Fibroblast of skin of left biceps (primary cell): ENCODE measurements around the gene MTA1.

Experiments
- DNase-seq, 2 experiments: peaks; one replicate each; pipeline ENCODE4 v3.0.0-alpha.2; 2013; ENCODE audit warnings: low read depth in 2 of 2

MTA1 gene

DNA sequence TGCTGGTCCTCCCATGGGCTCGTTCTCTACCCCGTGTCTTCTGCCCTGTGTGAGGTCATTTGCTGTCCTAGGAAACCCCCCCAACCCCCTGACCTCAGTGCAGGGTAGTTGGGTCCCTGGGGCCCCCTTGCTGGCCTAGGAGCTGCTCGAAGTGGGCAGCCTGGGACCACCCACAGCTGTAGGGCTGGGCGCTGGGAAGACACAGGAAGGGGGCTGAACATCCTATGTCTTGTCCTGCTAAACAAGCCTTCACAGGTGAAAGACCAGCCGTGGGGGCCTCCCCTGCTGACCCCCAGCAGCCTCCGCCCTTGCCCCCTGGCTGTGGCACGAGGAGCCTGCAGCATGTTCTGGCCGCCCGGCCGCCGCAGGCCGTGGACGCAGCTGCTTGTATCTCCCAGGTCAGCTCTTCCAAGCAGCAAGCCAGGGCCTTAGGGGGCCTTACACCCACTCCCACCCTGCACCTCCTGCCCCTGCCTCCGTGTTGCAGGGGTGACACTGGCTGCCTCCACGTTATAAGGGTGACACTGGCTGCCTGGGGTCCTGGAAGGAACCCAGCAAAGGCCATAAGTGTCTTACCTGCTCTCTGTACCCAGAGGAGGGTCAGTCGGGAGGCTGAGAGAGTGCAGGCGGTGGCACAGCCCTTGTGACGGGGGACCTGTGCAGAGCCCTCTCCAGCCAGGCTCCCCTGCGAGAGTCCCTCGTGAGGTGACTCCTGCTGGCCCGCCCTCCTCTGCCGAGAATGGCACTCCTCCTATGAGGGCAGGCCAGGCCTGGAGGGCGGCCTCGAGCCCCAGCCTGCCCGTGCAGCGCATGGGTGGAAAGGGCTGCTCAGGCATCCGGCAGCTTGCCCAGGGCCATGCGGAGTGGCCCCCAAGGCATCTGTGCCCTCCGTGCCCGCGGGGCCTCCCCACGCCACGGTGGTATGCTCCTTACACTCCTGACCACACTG lies 32.8 kb upstream of the MTA1 start:
- no peak for DNase-seq

DNA sequence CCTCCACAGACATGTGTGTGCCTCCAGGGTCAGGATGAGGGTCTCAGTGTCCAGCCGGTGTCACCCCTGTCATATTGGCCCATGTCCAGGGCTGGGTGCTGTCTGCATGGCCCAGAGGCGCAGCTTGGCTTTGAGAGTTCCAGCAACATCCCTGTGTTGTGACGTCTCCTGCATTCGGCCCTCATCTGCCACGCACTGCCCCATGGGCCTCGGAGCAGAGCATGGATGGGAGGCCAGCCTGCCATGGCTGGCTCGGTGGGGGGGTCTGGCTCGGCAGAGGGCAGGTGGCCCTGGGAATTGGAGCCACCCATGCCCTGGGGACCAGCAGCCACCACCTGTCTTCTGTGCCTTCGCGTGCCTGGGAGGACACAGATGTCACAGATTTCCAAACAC lies 32.1 kb upstream of the MTA1 start:
- DNase-seq, result no peak

DNA sequence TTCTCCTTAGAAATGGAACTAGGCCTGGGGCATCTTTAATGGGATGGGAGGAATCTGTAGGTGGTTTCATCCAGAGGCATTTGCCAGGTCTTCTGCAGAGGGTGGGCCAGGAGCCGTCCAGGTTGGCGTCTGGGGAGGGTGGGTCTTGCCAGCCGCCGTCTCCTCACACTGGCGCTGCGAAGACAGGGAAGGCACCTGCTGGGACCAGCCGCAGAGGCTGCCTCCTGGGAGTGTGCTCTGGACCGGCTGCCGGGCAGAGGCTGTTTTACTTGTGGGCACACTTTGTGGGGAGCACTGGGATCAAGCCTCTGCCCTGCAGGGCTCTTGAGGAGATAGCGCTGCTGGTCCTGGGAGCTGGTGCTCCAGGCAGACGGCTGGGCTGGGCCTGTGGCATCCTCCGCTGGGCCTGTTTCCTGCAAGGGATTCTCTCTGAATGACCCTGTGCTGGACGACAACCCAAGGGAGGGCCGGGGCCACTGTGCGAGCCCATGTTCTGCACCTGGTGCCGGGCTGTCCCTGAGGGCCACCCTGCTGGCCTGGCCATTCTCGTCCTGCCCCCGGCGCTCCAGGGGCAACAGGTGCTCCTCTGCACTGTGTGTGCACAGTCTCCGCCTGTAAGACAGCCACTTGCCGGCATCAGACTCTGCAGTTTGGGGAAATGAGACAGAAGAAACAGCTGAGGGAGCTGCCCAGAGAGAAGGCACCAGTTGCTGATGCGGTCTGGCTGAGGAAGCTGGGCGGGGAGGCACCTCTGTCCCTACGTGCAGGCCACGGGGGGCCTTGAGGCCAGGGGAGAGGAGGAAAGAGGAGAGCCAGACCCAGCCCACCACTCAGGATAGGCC lies 31.3 kb upstream of the MTA1 start:
- DNase-seq, result no peak

DNA sequence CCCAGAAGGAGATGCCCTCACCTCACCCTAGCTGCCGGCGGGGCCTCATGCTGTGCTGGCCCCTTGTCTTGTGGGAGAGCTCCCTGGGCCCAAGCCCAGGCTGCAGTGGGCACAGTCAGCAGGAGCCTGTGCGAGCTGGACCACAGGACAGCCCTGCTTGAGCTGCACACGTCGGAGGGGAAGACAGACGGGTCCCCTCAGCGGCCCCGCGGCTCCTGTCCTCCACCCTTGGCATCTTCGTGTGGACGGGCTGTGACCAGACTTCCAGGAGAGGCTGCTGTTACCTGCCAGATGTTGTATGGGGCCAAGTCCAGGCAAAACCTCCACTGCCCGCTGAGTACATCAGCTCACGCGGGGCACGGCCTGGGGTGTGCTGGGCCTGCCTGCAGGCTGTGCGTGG lies 30.7 kb upstream of the MTA1 start:
- DNase-seq, result no peak

DNA sequence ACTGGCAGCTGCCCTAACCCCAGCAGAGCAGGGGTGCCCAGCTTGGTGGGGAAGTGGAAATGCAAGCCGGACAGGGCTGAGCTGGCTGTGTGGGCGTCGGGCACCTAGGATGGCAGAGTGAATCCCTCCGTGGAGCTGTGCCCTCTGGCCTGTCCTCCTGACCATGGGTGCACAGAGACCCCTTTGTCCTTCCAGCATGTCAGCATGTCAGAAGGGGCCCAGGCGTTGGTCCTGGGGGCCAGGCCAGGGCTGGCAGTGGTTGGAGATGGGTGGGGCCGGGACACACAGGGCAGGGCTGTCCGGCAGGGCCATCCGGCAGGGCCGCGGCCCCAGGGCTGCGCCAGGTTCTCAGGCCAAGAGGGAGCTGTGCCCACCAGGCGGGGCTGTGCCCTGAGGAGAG lies 30.1 kb upstream of the MTA1 start:
- DNase-seq, result no peak

DNA sequence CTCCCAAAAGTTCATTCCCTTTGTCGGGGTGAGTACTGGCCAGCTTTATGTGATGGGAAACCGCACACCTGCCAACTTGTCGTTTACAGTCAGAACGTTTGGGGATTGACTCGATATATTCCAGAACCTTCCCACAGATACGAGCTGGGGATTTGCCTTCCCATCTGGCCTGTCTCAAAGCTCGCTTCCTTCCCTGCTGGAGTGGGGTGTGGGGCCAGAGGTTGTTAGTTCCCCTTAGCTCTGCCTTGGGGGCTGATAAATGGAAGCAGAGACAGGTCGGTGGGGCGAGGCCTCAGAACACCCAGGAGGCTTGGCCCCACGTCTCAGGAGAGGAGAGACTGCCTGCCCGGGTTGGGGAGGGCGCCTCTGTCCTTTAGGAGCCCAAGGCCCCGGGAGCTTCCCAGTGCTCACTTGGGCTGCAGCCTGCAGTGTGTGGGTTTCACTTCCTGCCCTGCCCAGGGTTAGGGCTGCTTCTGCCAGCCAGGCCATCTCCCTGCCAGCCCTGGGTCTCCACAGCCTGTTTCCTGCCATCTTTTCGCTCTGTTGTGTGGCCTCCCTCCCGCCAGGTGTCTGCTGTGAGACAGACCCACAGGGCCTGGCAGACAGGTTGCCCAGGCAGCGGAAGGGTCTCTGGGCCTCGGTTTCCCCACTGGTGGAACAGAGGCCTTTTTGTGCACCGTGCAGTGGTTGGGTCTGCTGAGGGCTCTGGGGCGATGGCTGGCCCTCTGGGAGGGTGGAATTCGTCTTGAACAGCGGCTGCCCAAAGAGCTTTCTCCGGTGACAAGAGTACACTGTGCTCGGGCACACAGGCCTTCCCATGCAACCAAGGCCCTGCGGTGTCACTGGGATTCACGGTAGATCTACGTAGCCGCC lies 29.4 kb upstream of the MTA1 start:
- no peak for DNase-seq

DNA sequence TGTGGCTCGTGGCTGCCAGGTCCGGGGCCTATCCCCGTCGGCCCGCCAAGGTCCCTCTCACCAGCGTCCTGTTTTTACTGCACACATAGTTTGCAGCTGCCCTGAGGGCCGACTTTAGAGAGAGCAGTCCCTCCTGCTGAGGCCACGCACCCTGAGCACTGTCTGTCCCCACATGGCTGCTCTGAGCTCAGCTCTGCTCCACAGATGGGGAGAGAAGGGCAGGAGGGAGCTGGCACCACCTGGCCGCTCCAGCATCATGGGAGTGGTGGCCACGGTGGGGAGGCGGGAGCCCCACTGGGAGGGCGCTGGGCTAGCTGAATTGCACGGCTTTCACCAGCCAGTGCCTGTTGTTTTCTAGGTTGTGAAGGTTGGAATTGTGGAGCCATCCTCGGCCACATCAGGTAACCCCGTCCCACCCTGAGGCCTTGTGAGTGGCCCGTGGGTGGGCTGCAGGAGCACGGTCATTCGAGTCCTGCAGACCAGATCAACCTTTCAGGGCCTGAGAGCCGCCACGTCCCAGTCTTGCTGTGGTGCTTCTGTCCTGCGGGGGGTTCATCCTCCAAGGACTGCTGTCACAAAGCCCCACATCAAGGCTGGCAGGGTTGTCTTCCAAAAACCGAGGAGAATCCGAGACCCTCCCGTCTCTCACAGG lies 28.7 kb upstream of the MTA1 start:
- no peak for DNase-seq

DNA sequence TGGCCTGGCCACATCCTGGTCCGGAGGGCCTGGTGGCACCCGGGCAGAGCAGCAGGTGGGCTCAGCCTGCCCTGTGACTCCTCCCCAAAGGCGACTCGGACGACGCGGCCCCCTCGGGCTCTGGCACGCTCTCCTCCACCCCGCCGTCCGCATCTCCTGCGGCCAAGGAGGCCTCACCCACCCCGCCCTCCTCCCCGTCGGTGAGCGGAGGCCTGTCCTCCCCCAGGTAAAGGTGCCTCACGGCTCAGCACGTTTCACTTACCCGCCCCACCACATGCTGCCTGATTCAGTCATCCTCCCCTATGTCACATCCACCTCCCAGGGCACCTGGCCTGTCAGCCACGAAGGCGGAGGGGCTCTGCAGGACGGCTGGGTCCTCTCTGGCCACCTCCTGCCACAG lies 28.1 kb upstream of the MTA1 start:
- DNase-seq, result no peak

DNA sequence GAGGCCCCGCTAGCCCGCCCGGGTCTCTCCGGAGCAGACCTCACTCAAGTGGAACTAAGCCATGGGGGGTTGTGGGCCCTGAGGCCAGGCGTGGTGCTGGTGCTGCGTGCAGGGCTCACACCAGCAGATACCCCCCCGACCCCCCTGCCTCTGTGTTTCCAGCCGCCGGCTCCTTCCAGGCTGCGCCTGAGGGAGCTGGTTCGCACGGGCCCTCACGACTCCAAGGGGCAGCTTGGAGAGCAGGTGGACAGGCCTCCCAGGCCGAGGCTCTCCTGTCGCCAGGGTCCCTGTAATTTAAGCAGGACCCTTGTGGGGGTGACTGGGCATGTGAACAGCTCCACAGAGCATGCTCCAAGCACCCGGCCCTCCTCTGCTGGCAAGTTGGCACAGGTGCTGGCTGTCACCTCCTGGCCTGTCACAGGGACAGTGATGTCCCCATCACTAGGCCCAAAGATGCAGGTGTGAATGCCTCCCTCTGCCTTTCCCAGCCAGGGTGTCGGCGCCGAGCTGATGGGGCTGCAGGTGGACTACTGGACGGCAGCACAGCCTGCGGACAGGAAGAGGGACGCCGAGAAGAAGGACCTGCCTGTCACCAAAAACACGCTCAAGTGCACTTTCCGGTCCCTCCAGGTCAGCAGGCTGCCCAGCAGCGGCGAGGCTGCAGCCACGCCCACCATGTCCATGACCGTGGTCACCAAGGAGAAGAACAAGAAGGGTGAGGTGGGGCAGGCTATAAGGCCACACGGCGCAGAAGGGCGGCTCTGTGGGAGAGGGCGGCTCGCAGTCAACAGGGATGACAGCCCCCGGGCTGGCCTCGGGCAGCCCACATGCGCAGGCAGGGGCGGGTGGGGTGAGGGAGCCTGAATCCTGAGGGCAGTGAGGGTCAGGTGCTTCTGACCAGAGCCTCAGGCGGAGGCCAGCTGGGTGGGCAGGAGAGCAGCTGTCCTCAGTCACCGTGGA lies 27.2 kb upstream of the MTA1 start:
- no peak for DNase-seq

DNA sequence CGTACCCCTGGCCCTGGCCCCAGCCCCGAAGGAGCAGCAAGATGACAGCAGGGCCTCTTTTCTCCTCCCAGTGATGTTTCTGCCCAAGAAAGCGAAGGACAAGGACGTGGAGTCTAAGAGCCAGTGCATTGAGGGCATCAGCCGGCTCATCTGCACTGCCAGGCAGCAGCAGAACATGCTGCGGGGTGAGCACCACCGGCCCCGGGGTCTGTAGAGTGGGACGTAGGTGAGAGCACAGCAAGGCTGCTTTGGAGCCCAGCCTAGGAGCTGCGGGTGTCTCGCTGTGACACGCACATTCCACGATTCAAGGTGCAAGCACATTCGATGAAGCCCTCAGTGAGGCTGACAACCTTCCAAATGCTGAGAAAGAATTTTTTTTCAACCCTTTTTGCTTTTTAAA lies 26.5 kb upstream of the MTA1 start:
- DNase-seq, result no peak

DNA sequence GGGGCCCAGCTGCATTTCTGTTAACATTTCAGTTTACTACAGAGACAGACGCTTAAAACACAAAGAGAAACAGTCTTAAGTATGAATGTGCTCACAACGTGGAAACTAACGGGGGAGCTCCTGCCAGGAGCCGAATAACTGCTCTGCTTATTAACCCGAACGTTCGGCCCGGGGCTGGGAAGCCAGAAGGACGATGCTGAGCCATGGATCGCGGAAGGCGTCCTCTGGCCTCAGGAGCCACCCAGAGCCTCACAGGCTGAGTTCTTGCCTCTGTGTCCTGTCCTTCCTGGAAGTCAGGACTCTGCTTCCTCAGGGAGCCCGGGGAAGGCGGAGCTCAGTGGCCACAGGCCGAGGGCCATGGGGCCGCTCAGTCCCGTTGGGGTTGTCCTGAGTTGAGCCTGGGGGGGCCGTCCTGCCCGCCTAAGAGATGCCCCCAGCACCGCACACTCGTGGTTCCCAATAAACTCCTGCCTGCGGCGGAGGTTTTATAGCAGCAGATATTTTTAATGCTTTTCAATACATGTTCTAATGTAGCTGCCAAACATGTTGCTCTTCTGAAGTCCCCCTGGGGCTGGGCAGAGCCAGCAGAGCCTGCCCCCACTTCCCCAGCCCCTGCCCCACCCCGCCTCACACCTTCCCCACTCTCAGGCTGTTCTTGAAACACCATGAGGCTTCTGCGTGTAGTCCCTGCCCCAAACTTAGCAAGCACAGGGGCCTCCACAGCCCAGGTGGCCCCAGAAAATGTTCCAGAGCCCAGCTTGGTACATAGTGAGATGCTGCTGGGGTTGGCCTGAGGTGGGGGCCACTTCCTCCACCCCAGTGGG lies 24.7 kb upstream of the MTA1 start:
- no peak for DNase-seq

DNA sequence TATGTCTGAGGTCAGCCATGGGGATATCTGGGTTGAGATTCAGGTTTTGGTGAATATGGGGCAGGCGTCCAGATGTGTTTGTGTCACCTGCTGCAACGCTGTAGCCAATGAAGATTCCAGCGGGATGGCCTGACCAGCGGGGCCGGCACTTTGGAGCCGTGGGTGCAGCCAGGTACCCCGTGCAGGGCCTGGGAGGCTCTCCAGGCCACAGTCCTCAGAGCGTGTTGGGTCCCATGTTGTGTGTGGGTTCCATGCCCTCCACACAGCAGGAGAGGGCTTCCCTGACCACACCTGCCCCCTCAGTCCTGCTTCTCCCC lies 24.1 kb upstream of the MTA1 start:
- no peak for DNase-seq

DNA sequence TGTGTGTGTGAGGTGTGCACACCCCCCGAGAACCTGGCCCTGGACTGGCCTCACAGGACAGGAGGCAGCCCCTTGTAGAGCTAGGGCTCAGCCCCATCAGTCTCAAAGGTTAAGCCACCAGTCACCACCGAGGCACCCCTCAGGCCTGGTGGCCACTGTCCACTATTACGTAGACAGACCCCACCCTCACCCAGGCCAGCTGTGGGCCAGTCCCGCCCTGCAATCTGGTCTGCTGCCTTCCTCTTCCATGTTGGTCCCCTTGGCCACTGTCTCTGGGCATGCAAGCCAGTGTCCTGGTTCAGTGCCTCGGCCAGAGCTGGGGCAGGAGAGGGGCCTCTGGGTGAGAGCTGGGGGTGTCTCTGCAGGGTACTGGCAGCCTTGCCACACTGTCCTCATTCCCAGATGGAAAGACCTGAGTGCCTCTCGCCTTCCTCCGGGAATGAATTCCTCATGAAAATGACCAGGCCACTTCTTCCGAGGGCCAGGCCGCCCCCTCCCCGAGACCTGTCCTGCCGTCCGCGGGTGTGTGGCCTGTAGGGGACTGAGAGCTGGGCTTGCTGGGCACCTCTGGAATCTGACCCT lies 22.2 kb upstream of the MTA1 start:
- DNase-seq, result no peak

DNA sequence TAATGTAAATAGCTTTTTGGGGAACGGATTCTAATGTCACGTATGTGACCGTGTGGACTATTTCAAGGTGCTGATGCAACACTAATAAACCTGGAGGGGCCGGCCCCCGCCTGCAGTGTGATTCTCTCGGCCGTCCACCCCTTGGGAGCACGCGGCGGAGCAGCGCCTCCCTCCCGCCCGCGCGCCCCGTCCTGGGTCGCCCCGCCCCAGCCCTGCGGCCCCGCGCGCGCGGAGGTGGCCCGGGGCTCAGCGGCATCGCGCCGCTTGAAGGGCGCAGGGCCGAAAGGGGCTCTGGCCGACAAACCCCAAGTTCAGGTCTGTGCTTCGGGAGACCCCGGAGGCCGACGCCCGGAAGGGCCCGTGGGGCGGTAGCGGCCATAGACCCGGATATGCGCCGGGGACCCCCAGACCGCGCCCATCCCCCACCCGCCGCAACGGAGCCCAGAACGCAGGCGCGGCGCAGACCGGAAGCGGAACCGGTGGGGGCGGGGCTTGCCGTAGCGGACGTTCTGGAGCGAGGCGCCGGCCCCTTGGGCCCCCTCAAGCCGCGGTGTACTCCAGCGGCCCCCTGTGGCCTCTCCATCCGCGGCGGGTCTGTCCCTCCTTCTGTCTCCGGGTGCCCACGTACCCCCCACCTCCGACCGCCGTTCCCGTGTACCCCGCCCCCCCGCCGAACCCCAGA lies 21.4 kb upstream of the MTA1 start, which contains the start of gene TEX22:
Gene TEX22, plus strand, starts transcription at position 495 of the 682 bp plus-strand sequence. CDS start 803 bp downstream, outside the sequence.
- peak; percentile 52 to 60 for DNase-seq

DNA sequence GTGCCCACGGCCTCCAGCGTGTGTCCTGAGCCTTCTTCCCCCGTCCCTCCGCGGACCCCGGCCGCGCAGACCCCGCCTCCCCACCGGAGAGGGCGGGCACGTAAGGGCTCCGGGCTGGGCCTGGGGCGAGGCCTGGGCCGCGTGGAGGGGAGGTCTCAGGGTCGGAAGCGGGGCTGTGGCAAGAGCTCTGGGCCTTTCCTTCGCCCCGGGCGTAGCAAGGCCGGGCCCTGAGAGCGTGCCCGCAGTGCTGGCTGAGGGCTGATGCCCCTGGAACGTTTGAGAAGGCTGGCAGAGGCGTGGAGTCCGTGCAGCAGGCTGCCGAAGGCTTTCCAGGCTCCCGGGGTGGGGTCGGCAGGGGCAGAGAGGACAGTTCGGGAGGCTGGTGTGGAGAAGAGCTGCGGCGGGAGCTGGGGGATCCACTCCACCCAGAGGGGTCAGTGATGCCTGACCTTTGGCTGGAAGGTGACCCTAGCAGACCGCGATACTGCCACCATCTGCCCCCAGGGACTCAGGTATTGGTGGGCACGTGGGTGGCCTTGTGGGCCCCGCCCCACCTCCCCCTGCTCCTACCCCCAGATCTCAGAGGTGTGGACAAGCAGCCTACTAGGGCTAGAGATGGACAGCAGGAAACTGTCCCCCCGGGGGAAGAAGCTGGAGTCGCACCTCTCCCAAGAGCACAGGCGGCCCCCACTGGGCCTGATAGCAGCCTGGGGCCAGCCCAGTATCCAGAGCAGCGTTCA lies 20.7 kb upstream of the MTA1 start:
- DNase-seq, result no peak

DNA sequence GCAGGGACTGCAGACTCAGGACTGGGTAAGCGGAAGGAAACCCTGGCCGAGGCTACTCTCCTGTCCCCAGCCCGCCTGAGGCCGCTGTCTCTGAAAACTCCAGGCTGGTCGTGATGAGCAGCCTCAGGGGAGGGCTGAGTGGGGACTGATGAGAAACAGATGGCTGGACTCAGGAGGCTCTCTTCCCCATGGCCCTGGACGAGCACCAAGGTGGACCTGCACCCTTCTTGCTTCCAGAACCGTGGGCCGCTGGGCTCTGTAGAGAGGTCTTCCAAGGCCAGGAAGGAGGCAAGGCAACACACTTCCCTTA lies 20.2 kb upstream of the MTA1 start:
- DNase-seq, result no peak

DNA sequence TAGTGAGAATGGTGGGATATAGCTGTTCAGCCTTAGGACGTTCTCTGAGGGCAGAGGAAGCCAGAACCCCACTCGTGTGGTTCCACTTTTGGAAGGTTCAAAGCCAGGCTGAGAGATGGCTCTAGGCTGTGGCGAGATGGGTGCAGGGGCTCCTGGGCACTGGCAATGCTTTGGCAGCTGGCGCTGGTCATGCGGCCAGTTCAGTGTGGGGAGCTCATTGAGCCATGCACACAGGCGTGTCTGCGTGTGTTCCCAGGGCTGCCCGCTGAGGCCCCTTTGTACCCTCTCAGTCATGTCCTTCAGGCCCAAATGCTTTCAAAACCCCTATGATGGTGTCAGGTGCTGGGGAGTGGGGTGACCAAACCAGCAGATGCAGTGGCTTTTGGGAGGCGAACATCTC lies 19.6 kb upstream of the MTA1 start:
- no peak for DNase-seq

DNA sequence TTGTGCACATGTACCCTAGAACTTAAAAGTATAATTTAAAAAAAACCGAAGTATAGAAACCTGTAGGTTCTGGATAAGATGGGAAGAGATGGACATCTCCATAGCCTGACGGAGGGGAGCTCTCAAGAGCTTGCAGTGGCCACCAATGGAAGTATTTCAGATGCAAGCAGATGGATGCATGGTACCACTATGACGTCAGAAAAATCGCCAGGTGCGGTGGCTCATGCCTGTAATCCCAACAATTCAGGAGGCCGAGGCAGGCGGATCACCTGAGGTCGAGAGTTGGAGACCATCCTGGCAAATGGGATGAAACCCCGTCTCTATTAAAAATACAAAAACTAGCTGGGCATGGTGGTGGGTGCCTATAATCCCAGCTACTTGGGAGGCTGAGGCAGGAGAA lies 17.9 kb upstream of the MTA1 start:
- no peak for DNase-seq
